Measurements from ENCODE around the gene PRRC2B. TPM values are rescaled to one million over a fixed set of nuclear protein-coding genes. Genes with fewer than 3 reads are reported as not detected.
A peak's percentile ranks its signal among the peaks of the same experiment; 100 is the strongest.

Gene PRRC2B
- total RNA-seq, 1 donor from 2014 or later: 112 TPM

DNA sequence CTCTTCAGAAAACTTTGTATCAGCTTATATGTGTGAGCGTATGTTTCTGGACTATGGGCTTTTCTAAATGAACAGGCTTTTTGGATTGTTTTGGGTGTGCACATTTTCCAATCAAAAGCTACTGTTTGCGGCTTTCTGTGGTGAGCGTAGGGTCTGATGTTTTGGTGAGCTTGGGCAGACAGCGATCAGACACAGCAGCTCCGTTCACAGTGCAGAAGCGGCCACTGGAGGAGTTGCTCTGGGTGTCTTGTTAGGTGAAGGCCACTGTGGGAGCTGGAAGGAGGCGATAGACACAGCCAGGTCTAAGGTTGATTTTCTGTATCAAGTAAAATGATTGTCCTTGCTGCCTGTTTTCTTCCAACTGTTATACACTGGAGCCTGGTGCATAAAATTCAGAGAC, 11.1 kb downstream of the PRRC2B start:
- no peak for DNase-seq (ENCODE audit: low read depth)
- no peak overlapping the region for H3K4me3 ChIP-seq (ENCODE audit: low read depth, low read length)
- TF ChIP-seq, protein P1, sequence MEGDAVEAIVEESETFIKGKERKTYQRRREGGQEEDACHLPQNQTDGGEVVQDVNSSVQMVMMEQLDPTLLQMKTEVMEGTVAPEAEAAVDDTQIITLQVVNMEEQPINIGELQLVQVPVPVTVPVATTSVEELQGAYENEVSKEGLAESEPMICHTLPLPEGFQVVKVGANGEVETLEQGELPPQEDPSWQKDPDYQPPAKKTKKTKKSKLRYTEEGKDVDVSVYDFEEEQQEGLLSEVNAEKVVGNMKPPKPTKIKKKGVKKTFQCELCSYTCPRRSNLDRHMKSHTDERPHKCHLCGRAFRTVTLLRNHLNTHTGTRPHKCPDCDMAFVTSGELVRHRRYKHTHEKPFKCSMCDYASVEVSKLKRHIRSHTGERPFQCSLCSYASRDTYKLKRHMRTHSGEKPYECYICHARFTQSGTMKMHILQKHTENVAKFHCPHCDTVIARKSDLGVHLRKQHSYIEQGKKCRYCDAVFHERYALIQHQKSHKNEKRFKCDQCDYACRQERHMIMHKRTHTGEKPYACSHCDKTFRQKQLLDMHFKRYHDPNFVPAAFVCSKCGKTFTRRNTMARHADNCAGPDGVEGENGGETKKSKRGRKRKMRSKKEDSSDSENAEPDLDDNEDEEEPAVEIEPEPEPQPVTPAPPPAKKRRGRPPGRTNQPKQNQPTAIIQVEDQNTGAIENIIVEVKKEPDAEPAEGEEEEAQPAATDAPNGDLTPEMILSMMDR (conservative IDR thresholded peaks at IDR 0.05; ENCODE audit: low read depth, low read length): no peak

GRCh38 chr9:131405428-131405827, 11.5 kb downstream of the PRRC2B start:
- H3K4me3 ChIP-seq (ENCODE audit: low read depth, low read length): no peak overlapping the region
- TF ChIP-seq, protein P1 (conservative IDR thresholded peaks at IDR 0.05; ENCODE audit: low read depth, low read length): no peak
- DNase-seq (ENCODE audit: low read depth): no peak

- TF ChIP-seq, protein P1 (conservative IDR thresholded peaks at IDR 0.05; ENCODE audit: low read depth, low read length): no peak
- H3K4me3 ChIP-seq (ENCODE audit: low read depth, low read length): no peak overlapping the region
- DNase-seq (ENCODE audit: low read depth): no peak
Measured at GRCh38 chr9:131405858-131406537, 12.1 kb downstream of the PRRC2B start.

DNA sequence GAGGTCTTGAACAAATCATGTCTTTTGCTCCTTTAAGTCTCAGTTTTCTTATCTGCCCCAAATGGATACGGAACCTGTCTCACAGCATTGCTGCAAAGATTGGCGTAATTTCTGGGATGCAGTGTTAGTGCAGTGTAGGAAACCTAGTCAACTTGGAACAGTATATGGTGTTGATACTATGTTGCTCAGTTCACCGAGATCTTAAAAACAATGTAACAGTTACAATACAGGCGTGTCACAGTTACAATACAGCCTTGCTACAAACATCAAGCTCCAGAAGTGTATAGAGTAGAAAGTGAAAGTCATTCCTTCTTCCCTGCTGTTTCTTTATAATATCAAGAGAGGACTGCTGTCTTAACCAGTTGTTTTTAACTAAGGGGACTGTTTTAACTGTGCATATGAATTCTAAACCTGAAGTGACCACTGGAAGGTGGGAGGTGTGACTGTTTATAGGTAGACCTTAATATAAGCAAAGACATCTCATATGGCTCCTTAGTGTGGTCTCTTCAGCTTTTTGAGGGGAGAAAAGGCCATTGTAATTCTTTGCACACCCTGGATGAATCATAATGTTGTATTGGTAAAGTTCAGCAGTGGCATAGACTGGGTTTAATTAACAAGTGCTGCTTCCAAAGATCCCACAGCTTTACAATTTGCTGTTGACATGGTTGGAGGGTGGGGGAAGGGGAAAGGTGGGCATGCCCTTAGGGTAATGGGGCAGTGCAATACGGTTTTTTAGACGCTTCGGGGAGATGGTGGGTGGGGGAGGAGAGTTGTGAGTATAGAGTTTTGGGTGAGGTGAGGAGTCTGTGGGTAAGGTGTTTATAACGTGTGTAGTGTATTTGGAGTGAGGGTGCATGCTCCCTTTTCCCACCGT, 12.9 kb downstream of the PRRC2B start:
- TF ChIP-seq, protein P1 (conservative IDR thresholded peaks at IDR 0.05; ENCODE audit: low read depth, low read length): no peak
- H3K4me3 ChIP-seq (ENCODE audit: low read depth, low read length): peak overlapping the region; percentile 20
- no peak for DNase-seq (ENCODE audit: low read depth)

- H3K4me3 ChIP-seq (ENCODE audit: low read depth, low read length): peak overlapping the region; percentile 10
- TF ChIP-seq, protein P1 (conservative IDR thresholded peaks at IDR 0.05; ENCODE audit: low read depth, low read length): peak; percentile 48
- DNase-seq (ENCODE audit: low read depth): no peak
Measured at GRCh38 chr9:131407717-131408195, 13.9 kb downstream of the PRRC2B start.

DNA sequence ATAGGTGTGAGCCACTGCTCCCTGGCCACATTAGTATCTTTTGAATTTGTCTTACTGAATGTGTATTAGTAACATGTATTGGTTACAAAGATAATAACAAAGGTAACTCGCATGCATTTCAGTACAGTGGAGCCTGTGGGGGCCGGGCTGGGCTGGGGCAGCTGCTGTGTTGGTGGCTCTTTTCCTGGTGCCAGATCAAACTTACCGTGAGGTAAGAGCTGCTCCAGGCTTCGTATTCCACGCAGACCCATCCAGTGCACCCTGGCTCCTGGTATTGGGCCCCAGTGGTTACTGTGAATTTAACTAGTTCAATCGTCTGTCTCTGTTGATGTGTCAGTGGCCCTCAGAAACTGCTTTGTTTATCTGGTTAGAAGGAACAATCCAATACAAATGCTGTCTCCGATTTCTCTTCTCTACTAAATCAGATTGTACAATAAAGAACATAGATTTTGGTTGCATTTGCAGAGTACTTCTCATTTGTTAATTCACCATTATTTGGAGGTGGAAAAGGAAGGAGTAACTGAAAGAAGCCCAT, 15.6 kb downstream of the PRRC2B start:
- no peak for DNase-seq (ENCODE audit: low read depth)
- H3K4me3 ChIP-seq (ENCODE audit: low read depth, low read length): no peak overlapping the region
- TF ChIP-seq, protein P1 (conservative IDR thresholded peaks at IDR 0.05; ENCODE audit: low read depth, low read length): no peak

Measured in epithelial cell of proximal tubule (primary cell).